NCI-H2171 (cell line): ENCODE results near the gene COL23A1.
"Not testable (repeated sequence)": the region's sequence is repeated elsewhere in the genome, so short reads cannot be mapped to it uniquely, and the experiment has no call there.

Experiments
- DNase-seq: peaks from one replicate; lab custom pipeline; 2025; lab: John Stamatoyannopoulos, UW

The COL23A1 gene

GRCh38 chr5:178320281-178320855 is 269.8 kb downstream of the COL23A1 start:
- DNase-seq = no peak

- no peak for DNase-seq
These were observed 270.6 kb downstream of the COL23A1 start for GRCh38 chr5:178319541-178320041.

GRCh38 chr5:178318893-178319292 is 271.3 kb downstream of the COL23A1 start:
- no peak for DNase-seq

- no peak for DNase-seq
These were observed 271.8 kb downstream of the COL23A1 start for GRCh38 chr5:178318382-178318781.

- DNase-seq = not testable (repeated sequence)
These were observed 272.5 kb downstream of the COL23A1 start for GRCh38 chr5:178317727-178318126.

- DNase-seq = no peak
These were observed 275.0 kb downstream of the COL23A1 start for GRCh38 chr5:178314961-178315820.

- DNase-seq = no peak
These were observed 276.0 kb downstream of the COL23A1 start for GRCh38 chr5:178314061-178314660.

- no peak for DNase-seq
These were observed 276.9 kb downstream of the COL23A1 start for GRCh38 chr5:178313316-178313715.

GRCh38 chr5:178312880-178313282 is 277.3 kb downstream of the COL23A1 start:
- DNase-seq = no peak

GRCh38 chr5:178310130-178310865 is 279.9 kb downstream of the COL23A1 start:
- DNase-seq = no peak

GRCh38 chr5:178309271-178310013 is 280.8 kb downstream of the COL23A1 start:
- no peak for DNase-seq

- no peak for DNase-seq
These were observed 281.6 kb downstream of the COL23A1 start for GRCh38 chr5:178308541-178309092.

GRCh38 chr5:178307267-178308045 is 282.7 kb downstream of the COL23A1 start:
- no peak for DNase-seq

GRCh38 chr5:178306430-178307225 is 283.6 kb downstream of the COL23A1 start:
- DNase-seq = no peak

GRCh38 chr5:178305801-178306200 is 284.4 kb downstream of the COL23A1 start:
- no peak for DNase-seq

- no peak for DNase-seq
These were observed 285.2 kb downstream of the COL23A1 start for GRCh38 chr5:178304761-178305645.

- DNase-seq = no peak
These were observed 286.2 kb downstream of the COL23A1 start for GRCh38 chr5:178304016-178304415.

- not testable (repeated sequence) for DNase-seq
These were observed 287.9 kb downstream of the COL23A1 start for GRCh38 chr5:178302321-178302720.
